ENCODE results near the gene CX3CL1.

DNA sequence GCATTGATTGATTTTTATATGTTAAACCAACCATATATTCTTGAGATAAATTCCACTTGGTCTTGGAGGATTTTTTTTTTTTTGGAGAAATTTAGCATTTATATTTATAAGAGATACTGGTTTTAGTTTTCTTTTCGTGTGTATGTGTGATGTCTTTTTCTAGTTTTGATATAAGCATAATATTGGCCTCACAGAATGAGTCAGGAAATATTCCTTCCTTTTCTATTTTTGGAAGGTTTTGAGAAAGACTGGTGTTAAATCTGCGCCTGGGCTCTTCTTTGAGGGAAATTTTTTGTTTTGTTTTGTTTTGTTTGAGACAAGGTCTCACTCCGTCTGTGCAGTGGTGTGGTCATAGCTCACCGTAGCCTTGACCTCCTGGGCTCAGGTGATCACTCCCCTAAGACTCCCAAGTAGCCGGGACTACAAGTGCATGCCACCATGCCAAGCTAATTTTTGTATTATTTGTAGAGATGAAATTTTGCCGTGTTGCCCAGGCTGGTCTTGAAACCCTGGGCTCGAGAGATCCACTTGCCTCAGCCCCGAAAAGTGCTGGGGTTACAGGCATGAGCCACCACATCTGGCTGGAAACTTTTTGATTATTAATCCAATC lies 42.5 kb upstream of the CX3CL1 start:
- TF ChIP-seq CTCF (conservative IDR thresholded peaks at IDR 0.05; ENCODE audit: low read length) (no peak), EZH2phosphoT487 (IDR thresholded peaks at IDR 0.05; ENCODE audit: borderline replicate concordance) (no peak)

Data from Loucy (cell line).